Peyer's patch (tissue), 4 donors: ENCODE data around the gene TMUB1. TPM values are rescaled to one million over a fixed set of nuclear protein-coding genes. Genes with fewer than 3 reads are reported as not detected.

Source experiments
- DNase-seq, 3 donors: peaks; one replicate each; pipeline ENCODE4 v3.0.0-alpha.2; 2017 to 2019
- H3K27ac ChIP-seq, 4 donors: fragments of 200-600 bp; sonication (generic); one replicate each; pipeline ENCODE4 v1.5.1; 2016 to 2019
- H3K27me3 ChIP-seq, 2 donors: fragments of 200-600 bp; sonication (generic); one replicate each; pipeline ENCODE4 v1.5.1; 2019
- H3K36me3 ChIP-seq, 3 donors: fragments of 200-600 bp; sonication (generic); one replicate each; pipeline ENCODE4 v1.5.1; 2016 to 2019
- H3K4me1 ChIP-seq, 4 donors: fragments of 200-600 bp; sonication (generic); one replicate each; pipeline ENCODE4 v1.5.1; 2016 to 2019
- H3K4me3 ChIP-seq, 4 donors: fragments of 200-600 bp; sonication (generic); 1 replicate in 3 of 4; 2 replicates in 1 of 4; pipeline ENCODE4 v1.5.1; 2016 to 2019; ENCODE audit warnings: mild to moderate bottlenecking in 1 of 4
- H3K9me3 ChIP-seq, 4 donors: fragments of 200-600 bp; sonication (generic); one replicate each; pipeline ENCODE4 v1.5.1; 2016 to 2019; ENCODE audit warnings: mild to moderate bottlenecking in 1 of 4
- CTCF ChIP-seq, 6 experiments: fragments of 450-650 bp in 4 of 6; fragments of 200-600 bp in 2 of 6; sonication (generic) in 1 of 6; IDR thresholded peaks; one replicate each; pipeline ENCODE4 v1.5.1; 2017 to 2019; ENCODE audit warnings: antibody characterized with exemption in 6 of 6, mild to moderate bottlenecking in 3 of 6, moderate library complexity in 1 of 6
- POLR2A ChIP-seq, 2 donors: fragments of 450-650 bp; IDR thresholded peaks; one replicate each; pipeline ENCODE4 v1.5.1; 2017; ENCODE audit warnings: antibody characterized with exemption in 2 of 2, mild to moderate bottlenecking in 2 of 2, moderate library complexity in 2 of 2
- total RNA-seq, 4 donors: library from RNA; depleted of rRNA; stranded (reverse); fragments of >200 nt; gene quantifications; one replicate each; pipeline ENCODE4 v1.1.0, GENCODE V29; 2016

The TMUB1 gene
- total RNA-seq, 4 donors from 2014 or later: 38.0 to 113 (median 100) TPM

GRCh38 chr7:151104411-151105235 is 21.3 kb upstream of the TMUB1 start:
- Histone ChIP-seq H3K27me3 (no peaks in the 10 kb centered on the region), H3K36me3 (peaks cover 0 to 9% (median 0%) of the 10 kb centered on the region in 3 donors), H3K4me1 (peaks cover 0 to 22% (median 0%) of the 10 kb centered on the region in 4 donors), H3K27ac (no peak overlapping the region), H3K4me3 (no peak overlapping the region), H3K9me3 (no peaks in the 10 kb centered on the region)
- DNase-seq: no peak
- TF ChIP-seq POLR2A (IDR thresholded peaks at IDR 0.05) (no peak), CTCF (IDR thresholded peaks at IDR 0.05) (no peak)

- peaks cover 0 to 9% (median 0%) of the 10 kb centered on the region in 3 donors for H3K36me3 ChIP-seq
- no peak for DNase-seq
- H3K4me3 ChIP-seq: no peak overlapping the region
- peaks cover 0 to 22% (median 0%) of the 10 kb centered on the region in 4 donors for H3K4me1 ChIP-seq
- H3K9me3 ChIP-seq: no peaks in the 10 kb centered on the region
- H3K27me3 ChIP-seq: no peaks in the 10 kb centered on the region
- no peak overlapping the region for H3K27ac ChIP-seq
- TF ChIP-seq CTCF (IDR thresholded peaks at IDR 0.05): no peak
- TF ChIP-seq POLR2A (IDR thresholded peaks at IDR 0.05): no peak
Observed at GRCh38 chr7:151103973-151104372, 20.7 kb upstream of the TMUB1 start.

- TF ChIP-seq POLR2A (IDR thresholded peaks at IDR 0.05) (no peak), CTCF (IDR thresholded peaks at IDR 0.05) (no peak)
- H3K4me1 ChIP-seq: peaks cover 0 to 22% (median 0%) of the 10 kb centered on the region in 4 donors
- DNase-seq: no peak
Observed at GRCh38 chr7:151102991-151103390, 19.7 kb upstream of the TMUB1 start.

GRCh38 chr7:151101621-151102396 is 18.5 kb upstream of the TMUB1 start:
- H3K27me3 ChIP-seq: no peaks in the 10 kb centered on the region
- no peaks in the 10 kb centered on the region for H3K9me3 ChIP-seq
- H3K36me3 ChIP-seq: peaks cover 0 to 9% (median 0%) of the 10 kb centered on the region in 3 donors
- peaks cover 0 to 22% (median 0%) of the 10 kb centered on the region in 4 donors for H3K4me1 ChIP-seq
- DNase-seq: no peak
- TF ChIP-seq CTCF (IDR thresholded peaks at IDR 0.05): no peak
- no peak for TF ChIP-seq POLR2A (IDR thresholded peaks at IDR 0.05)
- H3K4me3 ChIP-seq: no peak overlapping the region
- no peak overlapping the region for H3K27ac ChIP-seq

More at GRCh38 chr7:151102991-151103390, 19.7 kb upstream of the TMUB1 start:
- Histone ChIP-seq H3K4me3 (no peak overlapping the region), H3K27ac (no peak overlapping the region), H3K9me3 (no peaks in the 10 kb centered on the region), H3K36me3 (peaks cover 0 to 9% (median 0%) of the 10 kb centered on the region in 3 donors), H3K27me3 (no peaks in the 10 kb centered on the region)

GRCh38 chr7:151100921-151101320 is 17.6 kb upstream of the TMUB1 start:
- Histone ChIP-seq H3K27ac (no peak overlapping the region), H3K36me3 (peaks cover 0 to 9% (median 0%) of the 10 kb centered on the region in 3 donors), H3K4me1 (peaks cover 0 to 22% (median 0%) of the 10 kb centered on the region in 4 donors), H3K9me3 (no peaks in the 10 kb centered on the region), H3K4me3 (no peak overlapping the region), H3K27me3 (no peaks in the 10 kb centered on the region)
- TF ChIP-seq CTCF (IDR thresholded peaks at IDR 0.05): no peak
- no peak for TF ChIP-seq POLR2A (IDR thresholded peaks at IDR 0.05)
- no peak for DNase-seq
